HG03095 (cell line): ENCODE data around the gene TAC3.
"Not testable (repeated sequence)": the region's sequence is repeated elsewhere in the genome, so short reads cannot be mapped to it uniquely, and the experiment has no call there.

Experiments
- ATAC-seq: cut with Tn5 transposase; IDR thresholded peaks from one replicate; pipeline ENCODE4 v1.9.1; 2021; ENCODE audit warnings: moderate library complexity; ENCODE audit not compliant: unreplicated experiment

TAC3 gene

DNA sequence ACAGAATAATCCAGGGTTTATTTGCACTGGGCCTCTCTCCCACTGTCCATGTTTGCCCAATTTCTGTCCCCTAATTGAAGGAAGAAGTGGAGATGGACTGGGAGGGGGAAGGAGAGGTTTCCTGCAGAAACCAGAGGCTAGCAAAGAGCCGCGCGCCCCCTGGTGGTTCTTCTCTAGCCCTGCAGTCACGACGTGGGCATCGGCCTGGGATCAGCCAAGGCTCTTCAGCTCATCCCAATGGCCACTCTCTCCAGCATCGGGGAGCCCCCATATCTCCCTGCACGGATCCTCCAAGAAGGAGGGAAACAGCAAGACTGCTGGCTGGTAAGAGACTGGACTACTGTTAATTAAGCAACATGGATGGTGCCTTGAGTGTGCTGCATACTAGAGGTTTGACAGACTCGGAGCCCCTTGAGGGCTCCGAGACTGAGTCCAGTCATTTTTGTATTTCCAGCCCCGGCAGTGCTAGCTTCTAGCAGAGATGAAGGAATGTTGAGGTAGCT lies 28.7 kb downstream of the TAC3 start:
- ATAC-seq, result no peak

- ATAC-seq, result no peak
Measured at GRCh38 chr12:56987011-56987410, 29.3 kb downstream of the TAC3 start.

GRCh38 chr12:56985714-56986113 lies 30.6 kb downstream of the TAC3 start:
- not testable (repeated sequence) for ATAC-seq

- no peak for ATAC-seq
Measured at GRCh38 chr12:56983386-56983785, 32.9 kb downstream of the TAC3 start.

DNA sequence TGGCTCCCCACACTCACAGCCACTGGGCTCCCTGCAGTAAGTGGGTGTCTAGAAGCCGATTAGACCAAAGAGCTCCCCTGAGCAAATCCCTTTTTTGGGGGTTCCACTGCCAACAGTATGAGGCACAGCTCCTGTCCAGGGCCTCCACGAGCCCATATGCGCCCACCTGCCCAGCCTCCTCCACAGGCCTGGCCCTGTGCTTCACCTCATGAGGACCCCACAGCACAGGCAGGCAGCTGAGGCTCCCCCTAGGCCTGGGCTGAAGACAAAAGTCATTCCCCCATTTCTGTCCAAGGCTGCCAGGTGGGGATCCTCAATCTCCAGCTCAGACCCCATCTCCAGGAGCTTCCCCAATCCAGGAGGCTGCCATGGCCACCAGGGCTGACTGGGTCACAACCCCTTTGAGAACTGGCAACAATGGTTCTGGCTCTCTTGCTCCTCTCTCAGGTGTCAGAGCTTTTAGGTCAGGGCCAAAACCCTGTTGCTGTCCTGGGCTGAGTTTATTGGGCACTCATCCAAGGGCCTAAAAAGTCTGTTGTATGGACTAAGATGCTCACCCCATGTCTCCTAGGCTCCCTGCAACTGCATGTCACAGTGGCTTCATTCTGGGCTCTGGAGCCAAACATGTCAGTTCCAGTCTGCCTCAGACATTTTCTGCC lies 33.6 kb downstream of the TAC3 start:
- ATAC-seq, result not testable (repeated sequence)

DNA sequence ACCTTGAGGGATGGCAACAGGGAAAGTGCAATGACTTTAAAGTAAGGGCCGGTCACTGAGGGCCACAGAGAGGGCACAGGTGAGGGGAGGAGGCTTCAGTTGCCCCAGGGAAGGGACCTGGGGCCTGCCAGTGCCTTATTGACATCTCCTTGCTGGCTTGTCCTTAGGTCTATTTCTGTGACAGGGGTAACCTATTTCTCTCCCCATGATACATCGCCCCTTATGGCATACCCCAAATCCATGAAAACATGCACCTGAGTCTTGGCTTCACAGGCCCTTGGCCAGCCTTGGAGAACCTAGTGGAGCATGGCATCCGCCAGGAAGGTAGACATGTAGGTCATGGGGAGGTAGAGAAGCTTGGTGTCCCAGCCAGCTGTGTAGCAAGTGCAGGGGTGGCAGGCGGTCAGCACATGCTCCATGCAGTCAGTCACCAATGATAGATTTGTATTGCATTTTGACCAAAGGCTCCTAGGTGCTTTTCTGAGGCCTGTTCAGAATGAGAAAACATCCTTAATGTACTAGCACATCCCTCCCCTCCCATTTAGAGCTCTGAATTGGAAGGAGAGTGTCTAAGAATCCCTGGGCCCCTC lies 35.3 kb downstream of the TAC3 start:
- ATAC-seq, result no peak

DNA sequence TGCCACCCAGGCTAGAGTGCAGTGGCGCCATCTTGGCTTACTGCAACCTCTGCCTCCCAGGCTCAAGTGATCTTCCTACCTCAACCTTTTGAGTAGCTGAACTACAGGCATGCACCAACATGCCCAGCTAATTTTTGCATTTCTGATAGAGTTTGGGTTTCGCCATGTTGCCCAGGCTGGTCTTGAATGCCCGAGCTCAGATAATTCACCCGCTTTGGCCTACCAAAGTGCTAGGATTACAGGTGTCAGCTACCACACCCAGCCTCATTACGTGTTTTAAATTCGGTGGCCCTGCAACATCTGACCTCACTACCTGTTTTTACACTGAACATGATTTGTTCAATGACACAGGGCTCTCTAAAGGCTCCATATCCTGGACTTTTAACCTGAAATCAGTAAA lies 36.1 kb downstream of the TAC3 start:
- ATAC-seq, result no peak

GRCh38 chr12:56979628-56980027 lies 36.7 kb downstream of the TAC3 start:
- ATAC-seq, result no peak

DNA sequence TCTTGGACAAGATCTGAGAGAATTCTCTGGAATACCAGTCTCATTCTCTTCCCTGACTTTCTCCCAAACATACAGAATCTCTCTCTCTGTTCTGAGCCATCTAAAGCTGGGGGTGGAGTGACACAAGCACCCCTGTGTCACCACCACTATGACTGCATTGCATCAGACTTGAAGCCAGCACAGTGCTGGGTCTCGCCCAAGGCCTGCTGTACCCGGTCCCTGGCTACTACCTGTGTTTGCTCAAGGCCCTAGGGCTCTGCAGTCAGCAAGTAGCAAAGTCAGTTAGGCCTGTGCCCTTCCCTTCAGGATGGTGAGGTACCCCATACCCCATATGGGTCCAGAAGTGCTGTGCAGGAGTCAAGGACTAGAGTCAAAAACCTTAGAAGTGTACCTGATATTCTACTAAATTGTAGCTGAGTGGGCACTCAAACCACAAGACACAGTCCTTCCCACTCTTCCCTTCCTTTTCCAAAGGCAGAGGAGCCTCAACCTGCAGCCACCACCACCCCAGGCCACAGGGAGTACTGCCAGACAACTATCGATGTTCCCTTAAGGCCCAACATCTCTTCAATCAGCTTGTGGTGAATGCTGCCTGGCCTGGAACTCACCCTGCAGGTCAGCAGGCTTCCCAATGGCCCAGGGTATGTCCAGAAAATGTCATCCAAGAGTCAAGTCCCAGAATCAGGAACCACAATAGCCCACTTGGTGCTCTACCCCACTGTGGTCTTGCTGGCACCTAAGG lies 37.8 kb downstream of the TAC3 start:
- ATAC-seq, result no peak

DNA sequence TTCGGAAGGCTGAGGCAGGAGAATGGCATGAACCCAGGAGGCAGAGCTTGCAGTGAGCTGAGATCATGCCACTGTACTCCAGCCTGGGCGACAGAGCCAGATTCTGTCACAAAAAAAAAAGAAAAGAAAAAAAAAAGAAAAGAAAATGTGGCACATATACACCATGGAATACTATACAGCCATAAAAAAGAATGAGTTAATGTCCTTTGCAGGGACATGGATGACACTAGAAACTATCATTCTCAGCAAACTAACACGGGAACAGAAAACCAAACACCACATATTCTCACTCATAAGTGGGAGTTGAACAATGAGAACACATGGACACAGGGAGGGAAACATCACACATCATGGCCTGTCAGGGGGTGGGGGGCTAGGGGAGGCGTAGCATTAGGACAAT lies 39.0 kb downstream of the TAC3 start:
- not testable (repeated sequence) for ATAC-seq

DNA sequence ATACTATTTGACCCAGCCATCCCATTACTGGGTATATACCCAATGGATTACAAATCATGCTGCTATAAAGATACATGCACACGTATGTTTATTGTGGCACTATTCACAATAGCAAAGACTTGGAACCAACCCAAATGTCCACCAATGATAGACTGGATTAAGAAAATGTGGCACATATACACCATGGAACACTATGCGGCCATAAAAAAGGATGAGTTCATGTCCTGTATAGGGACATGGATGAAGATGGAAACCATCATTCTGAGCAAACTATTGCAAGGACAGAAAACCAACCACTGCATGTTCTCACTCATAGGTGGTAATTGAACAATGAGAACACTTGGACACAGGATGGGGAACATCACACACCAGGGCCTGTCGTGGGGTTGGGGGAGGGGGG lies 42.1 kb downstream of the TAC3 start:
- not testable (repeated sequence) for ATAC-seq

DNA sequence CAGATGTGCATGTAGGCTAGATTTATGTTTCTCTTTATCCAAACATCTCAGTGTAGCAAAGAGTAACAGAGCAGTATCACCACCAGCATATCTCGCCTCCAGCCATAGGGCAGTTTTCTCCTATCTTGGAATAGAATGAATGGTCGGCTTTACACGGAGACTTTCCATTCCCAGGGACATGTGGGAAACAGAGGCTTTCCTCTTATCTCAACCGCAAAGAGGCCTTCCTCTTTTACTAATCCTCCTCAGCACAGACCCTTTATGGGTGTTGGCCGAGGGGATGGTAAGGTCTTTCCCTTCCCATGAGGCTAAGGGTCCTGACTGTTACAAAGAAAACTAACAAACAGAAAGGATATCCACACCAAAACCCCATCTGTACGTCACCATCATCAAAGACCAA lies 47.4 kb downstream of the TAC3 start:
- ATAC-seq, result not testable (repeated sequence)

- ATAC-seq, result not testable (repeated sequence)
Measured at GRCh38 chr12:56965997-56966642, 50.2 kb downstream of the TAC3 start.

GRCh38 chr12:56965124-56965523 lies 51.2 kb downstream of the TAC3 start:
- not testable (repeated sequence) for ATAC-seq

- not testable (repeated sequence) for ATAC-seq
Measured at GRCh38 chr12:56963557-56963956, 52.8 kb downstream of the TAC3 start.

DNA sequence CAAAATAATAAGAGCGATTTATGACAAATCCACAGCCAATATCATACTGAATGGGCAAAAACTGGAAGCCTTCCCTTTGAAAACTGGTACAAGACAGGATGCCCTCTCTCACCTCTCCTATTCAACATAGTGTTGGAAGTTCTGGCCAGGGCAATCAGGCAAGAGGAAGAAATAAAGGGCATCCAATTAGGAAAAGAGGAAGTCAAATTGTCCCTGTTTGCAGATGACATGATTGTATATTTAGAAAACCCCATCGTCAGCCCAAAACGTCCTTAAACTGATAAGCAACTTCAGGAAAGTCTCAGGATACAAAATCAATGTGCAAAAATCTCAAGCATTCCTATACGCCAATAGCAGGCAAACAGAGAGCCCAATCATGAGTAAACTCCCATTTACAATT lies 54.1 kb downstream of the TAC3 start:
- ATAC-seq, result not testable (repeated sequence)
